GM20431 (cell line): Measurements from ENCODE around the gene ANXA9.

Experiments
- in situ Hi-C: fragments of 300-500 bp; cut with MseI, MboI; formaldehyde crosslinking; loops from one replicate; pipeline ENCODE4 v1.15.0; 2020; ENCODE audit warnings: low sequenced_read_pairs; ENCODE audit not compliant: unreplicated experiment

The ANXA9 gene

GRCh38 chr1:150973836-150974579 lies 8.1 kb upstream of the ANXA9 start:
- in situ Hi-C loops: no loop called here

- in situ Hi-C loops: no loop called here
These were observed 7.3 kb upstream of the ANXA9 start, which contains the start of gene CERS2 for GRCh38 chr1:150974580-150975478. TSS of gene CERS2 (minus strand) at chr1:150974835. CDS start at chr1:150969090, 5,745 bp downstream.

- in situ Hi-C loops: no loop called here
These were observed 5.7 kb upstream of the ANXA9 start for GRCh38 chr1:150976401-150976821.

- in situ Hi-C loops: no loop called here
These were observed 5.0 kb upstream of the ANXA9 start for GRCh38 chr1:150976879-150977694.

- in situ Hi-C loops: no loop called here
These were observed 2.7 kb upstream of the ANXA9 start for GRCh38 chr1:150979092-150980056.

- in situ Hi-C loops: no loop called here
These were observed 801 bp upstream of the ANXA9 start for GRCh38 chr1:150981177-150981804.

- in situ Hi-C loops: no loop called here
These were observed 3.2 kb downstream of the ANXA9 start for GRCh38 chr1:150985179-150985825.

- in situ Hi-C loops: no loop called here
These were observed 5.8 kb downstream of the ANXA9 start for GRCh38 chr1:150987924-150988323.

- in situ Hi-C loops: no loop called here
These were observed 10.5 kb downstream of the ANXA9 start for GRCh38 chr1:150992626-150993025.

GRCh38 chr1:150994248-150994647 lies 12.2 kb downstream of the ANXA9 start:
- in situ Hi-C loops: no loop called here

- in situ Hi-C loops: no loop called here
These were observed 13.4 kb downstream of the ANXA9 start for GRCh38 chr1:150995460-150995859.

- in situ Hi-C loops: no loop called here
These were observed 13.8 kb downstream of the ANXA9 start for GRCh38 chr1:150995896-150996295.

- in situ Hi-C loops: no loop called here
These were observed 15.2 kb downstream of the ANXA9 start for GRCh38 chr1:150997126-150997872.

- in situ Hi-C loops: no loop called here
These were observed 15.9 kb downstream of the ANXA9 start for GRCh38 chr1:150997949-150998348.

GRCh38 chr1:150999051-150999674 lies 17.1 kb downstream of the ANXA9 start:
- in situ Hi-C loops: no loop called here

GRCh38 chr1:150999926-151000325 lies 17.8 kb downstream of the ANXA9 start:
- in situ Hi-C loops: no loop called here

- in situ Hi-C loops: no loop called here
These were observed 18.3 kb downstream of the ANXA9 start for GRCh38 chr1:151000408-151000807.
